ENCODE data around the gene UQCR10.
A peak's percentile ranks its signal among the peaks of the same experiment; 100 is the strongest.

Gene UQCR10

GRCh38 chr22:29755889-29756288 is 11.3 kb upstream of the UQCR10 start:
- H3K27ac ChIP-seq, result no peak overlapping the region

GRCh38 chr22:29756341-29756740 is 10.8 kb upstream of the UQCR10 start:
- Histone ChIP-seq H3K36me3 (no peaks in the 10 kb centered on the region), H3K27me3 (ENCODE audit: insufficient read depth, low read depth, severe bottlenecking) (no peaks in the 10 kb centered on the region), H3K27ac (no peak overlapping the region), H3K4me3 (ENCODE audit: low read depth, low read length) (no peak overlapping the region), H3K9me3 (ENCODE audit: severe bottlenecking) (no peaks in the 10 kb centered on the region)
- TF ChIP-seq, protein P1, sequence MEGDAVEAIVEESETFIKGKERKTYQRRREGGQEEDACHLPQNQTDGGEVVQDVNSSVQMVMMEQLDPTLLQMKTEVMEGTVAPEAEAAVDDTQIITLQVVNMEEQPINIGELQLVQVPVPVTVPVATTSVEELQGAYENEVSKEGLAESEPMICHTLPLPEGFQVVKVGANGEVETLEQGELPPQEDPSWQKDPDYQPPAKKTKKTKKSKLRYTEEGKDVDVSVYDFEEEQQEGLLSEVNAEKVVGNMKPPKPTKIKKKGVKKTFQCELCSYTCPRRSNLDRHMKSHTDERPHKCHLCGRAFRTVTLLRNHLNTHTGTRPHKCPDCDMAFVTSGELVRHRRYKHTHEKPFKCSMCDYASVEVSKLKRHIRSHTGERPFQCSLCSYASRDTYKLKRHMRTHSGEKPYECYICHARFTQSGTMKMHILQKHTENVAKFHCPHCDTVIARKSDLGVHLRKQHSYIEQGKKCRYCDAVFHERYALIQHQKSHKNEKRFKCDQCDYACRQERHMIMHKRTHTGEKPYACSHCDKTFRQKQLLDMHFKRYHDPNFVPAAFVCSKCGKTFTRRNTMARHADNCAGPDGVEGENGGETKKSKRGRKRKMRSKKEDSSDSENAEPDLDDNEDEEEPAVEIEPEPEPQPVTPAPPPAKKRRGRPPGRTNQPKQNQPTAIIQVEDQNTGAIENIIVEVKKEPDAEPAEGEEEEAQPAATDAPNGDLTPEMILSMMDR (IDR thresholded peaks at IDR 0.05; ENCODE audit: low read depth, low read length), result no peak
- DNase-seq, result no peak

More at GRCh38 chr22:29755889-29756288, 11.3 kb upstream of the UQCR10 start:
- Histone ChIP-seq H3K36me3 (no peaks in the 10 kb centered on the region), H3K4me3 (ENCODE audit: low read depth, low read length) (no peak overlapping the region), H3K27me3 (ENCODE audit: insufficient read depth, low read depth, severe bottlenecking) (no peaks in the 10 kb centered on the region), H3K9me3 (ENCODE audit: severe bottlenecking) (no peaks in the 10 kb centered on the region)
- TF ChIP-seq, protein P1 (IDR thresholded peaks at IDR 0.05; ENCODE audit: low read depth, low read length), result no peak
- no peak for DNase-seq

GRCh38 chr22:29757096-29757495 is 10.1 kb upstream of the UQCR10 start:
- Histone ChIP-seq H3K27ac (no peak overlapping the region), H3K4me3 (ENCODE audit: low read depth, low read length) (no peak overlapping the region), H3K9me3 (ENCODE audit: severe bottlenecking) (no peaks in the 10 kb centered on the region), H3K36me3 (no peaks in the 10 kb centered on the region), H3K27me3 (ENCODE audit: insufficient read depth, low read depth, severe bottlenecking) (no peaks in the 10 kb centered on the region)
- DNase-seq, result no peak
- TF ChIP-seq, protein P1 (IDR thresholded peaks at IDR 0.05; ENCODE audit: low read depth, low read length), result no peak

DNA sequence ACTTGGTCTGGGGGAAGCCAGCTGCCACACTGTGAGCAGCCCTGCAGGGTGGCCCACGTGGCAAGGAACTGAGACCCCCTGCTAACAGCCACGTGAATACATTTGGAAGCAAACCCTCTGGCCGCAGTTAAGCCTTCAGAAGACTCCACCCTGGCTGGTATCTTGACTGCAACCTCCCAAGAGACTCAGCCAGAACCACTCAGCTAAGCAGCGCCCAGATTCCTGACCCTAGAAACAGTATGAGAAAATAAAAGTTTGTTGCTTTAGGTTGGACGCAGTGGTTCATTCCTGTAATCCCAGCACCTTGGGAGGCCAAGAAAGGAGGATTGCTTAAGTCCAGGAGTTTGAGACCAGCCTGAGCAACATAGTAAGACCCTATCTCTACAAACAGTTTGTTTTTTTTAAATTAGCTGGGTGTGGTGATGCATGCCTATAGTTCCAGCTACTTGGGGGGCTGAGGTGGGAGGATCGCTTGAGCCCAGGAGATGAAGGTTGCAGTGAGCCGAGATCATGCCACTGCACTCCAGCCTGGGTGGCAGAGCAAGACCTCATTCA is 9.0 kb upstream of the UQCR10 start:
- DNase-seq, result no peak
- no peaks in the 10 kb centered on the region for H3K9me3 ChIP-seq (ENCODE audit: severe bottlenecking)
- no peak overlapping the region for H3K27ac ChIP-seq
- H3K27me3 ChIP-seq (ENCODE audit: insufficient read depth, low read depth, severe bottlenecking), result no peaks in the 10 kb centered on the region
- H3K4me3 ChIP-seq (ENCODE audit: low read depth, low read length), result no peak overlapping the region
- TF ChIP-seq, protein P1 (IDR thresholded peaks at IDR 0.05; ENCODE audit: low read depth, low read length), result no peak
- no peaks in the 10 kb centered on the region for H3K36me3 ChIP-seq

- no peaks in the 10 kb centered on the region for H3K27me3 ChIP-seq (ENCODE audit: insufficient read depth, low read depth, severe bottlenecking)
- no peak overlapping the region for H3K4me3 ChIP-seq (ENCODE audit: low read depth, low read length)
- no peaks in the 10 kb centered on the region for H3K9me3 ChIP-seq (ENCODE audit: severe bottlenecking)
- H3K36me3 ChIP-seq, result no peaks in the 10 kb centered on the region
- no peak overlapping the region for H3K27ac ChIP-seq
- DNase-seq, result no peak
- TF ChIP-seq, protein P1 (IDR thresholded peaks at IDR 0.05; ENCODE audit: low read depth, low read length), result no peak
Observed at GRCh38 chr22:29758959-29759358, 8.2 kb upstream of the UQCR10 start.

GRCh38 chr22:29762263-29762662 is 4.9 kb upstream of the UQCR10 start:
- peak; percentile 70 for DNase-seq
- TF ChIP-seq, protein P1 (IDR thresholded peaks at IDR 0.05; ENCODE audit: low read depth, low read length), result no peak
- Histone ChIP-seq H3K36me3 (no peaks in the 10 kb centered on the region), H3K9me3 (ENCODE audit: severe bottlenecking) (no peaks in the 10 kb centered on the region), H3K4me3 (ENCODE audit: low read depth, low read length) (no peak overlapping the region), H3K27ac (no peak overlapping the region), H3K27me3 (ENCODE audit: insufficient read depth, low read depth, severe bottlenecking) (no peaks in the 10 kb centered on the region)
